Astrocyte of the spinal cord (primary cell): Measurements from ENCODE around the gene PALLD.

Experiments used
- DNase-seq: peaks from one replicate; pipeline ENCODE4 v3.0.0; 2011; ENCODE audit warnings: low read depth, low spot score
- H3K4me3 ChIP-seq: 2 replicates; pipeline ENCODE4 v1.5.1; 2011; ENCODE audit warnings: low read depth, mild to moderate bottlenecking, low read length, moderate library complexity
- CTCF ChIP-seq: IDR thresholded peaks from 2 replicates; pipeline ENCODE4 v1.5.1; 2012; ENCODE audit warnings: low read depth, mild to moderate bottlenecking, low read length, inconsistent platforms
- in situ Hi-C: cut with HindIII; loops from 2 replicates; pipeline ENCODE4 v1.10.0; 2017; ENCODE audit warnings: low sequenced_read_pairs

PALLD gene

DNA sequence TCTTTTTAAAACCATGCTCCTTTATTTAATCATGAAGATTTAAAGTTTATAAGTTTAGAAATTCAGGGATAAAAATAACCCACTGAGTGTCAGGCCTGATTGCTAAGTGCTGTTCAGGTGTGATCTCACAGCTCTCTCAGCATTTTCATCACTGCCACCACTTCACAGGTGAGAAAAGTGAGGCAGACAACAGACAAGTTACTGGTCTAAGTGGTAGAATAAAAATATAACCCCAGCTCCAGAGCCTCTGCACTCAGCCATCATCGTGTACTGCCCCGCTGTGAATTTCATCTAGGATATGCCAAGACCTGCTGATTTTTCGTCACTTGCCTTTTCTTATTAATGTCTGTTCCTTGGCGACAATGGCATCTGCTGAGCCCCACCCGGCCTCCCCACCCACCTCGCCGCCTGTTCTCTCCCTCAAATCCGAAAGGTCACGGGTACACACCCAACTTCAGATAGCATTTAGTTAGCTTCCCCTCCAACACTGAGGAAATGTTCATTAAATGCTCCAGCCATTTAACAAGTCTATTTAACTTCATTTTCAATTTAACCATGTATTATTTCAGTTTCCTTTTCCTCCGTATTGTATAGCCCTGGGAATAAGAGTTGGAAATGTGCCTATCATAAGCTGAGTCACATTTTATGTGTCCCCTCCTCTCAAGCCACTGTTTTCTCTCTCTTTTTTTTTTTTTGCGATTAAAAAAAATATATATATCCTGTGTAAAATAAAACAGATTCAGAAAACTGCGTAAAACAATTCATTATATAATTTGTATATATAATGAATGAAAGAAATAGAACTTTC, 276.7 kb downstream of the PALLD start:
- in situ Hi-C loops: no loop called here
- no peak overlapping the region for H3K4me3 ChIP-seq
- no peak for DNase-seq
- TF ChIP-seq CTCF: no peak

- in situ Hi-C loops: no loop called here
- TF ChIP-seq CTCF: no peak
- no peak for DNase-seq
- H3K4me3 ChIP-seq: no peak overlapping the region
These were observed 279.5 kb downstream of the PALLD start for GRCh38 chr4:168776382-168776781.

DNA sequence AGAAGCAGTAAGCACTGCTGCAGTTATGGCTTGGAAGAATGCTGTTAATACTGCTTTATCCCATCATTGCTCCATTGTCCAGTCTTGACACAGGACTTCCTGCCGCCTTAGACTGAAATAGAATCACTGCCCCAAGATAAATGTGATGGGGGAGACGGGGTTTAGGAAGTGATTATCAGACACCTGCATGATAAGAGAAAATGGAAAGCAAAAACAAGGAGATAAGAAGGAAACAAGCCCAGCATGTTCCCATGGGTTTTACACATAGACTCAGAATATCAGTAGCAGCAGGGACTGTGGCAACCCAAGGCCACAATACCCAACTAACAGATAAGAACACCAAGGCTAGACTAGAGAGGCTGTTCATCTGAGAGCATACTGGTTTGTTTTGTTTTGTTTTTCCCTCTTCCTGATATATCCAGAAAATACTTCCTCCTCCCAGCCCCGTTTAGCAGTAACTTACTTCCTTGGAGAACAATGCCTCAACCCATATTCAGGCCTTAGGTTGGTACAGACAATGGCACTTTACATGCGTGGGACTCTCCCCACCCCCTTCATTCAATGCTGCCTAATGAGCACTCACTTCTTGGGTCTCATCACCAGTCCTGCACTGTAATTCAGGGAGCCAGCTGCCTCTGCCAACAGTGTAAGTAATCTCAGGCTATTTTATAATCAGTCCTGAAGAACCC, 280.6 kb downstream of the PALLD start:
- no peak overlapping the region for H3K4me3 ChIP-seq
- DNase-seq: no peak
- in situ Hi-C loops: no loop called here
- TF ChIP-seq CTCF: no peak

DNA sequence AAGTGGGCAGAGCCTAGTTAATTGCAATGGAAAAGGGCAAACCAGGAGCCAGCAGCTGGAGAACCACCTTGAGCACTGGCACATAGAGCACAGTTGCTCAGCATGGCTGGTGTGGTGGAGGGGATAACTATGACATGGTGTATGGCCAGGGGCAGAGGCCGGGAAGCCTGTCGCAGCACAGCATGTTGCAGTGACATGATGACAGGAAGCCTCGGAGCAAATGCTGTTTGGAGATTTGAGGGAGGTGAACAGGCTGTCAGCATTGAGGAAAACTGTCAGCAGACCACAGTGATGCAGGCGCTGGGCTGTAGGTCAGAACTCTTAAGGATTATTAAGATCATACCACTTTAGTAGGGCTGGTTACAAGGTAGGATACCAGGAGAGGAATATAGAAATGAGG, 284.5 kb downstream of the PALLD start:
- no peak overlapping the region for H3K4me3 ChIP-seq
- TF ChIP-seq CTCF: no peak
- DNase-seq: no peak
- in situ Hi-C loops: no loop called here

- in situ Hi-C loops: no loop called here
- no peak for TF ChIP-seq CTCF
- DNase-seq: no peak
- H3K4me3 ChIP-seq: no peak overlapping the region
These were observed 285.1 kb downstream of the PALLD start for GRCh38 chr4:168781926-168782325.

DNA sequence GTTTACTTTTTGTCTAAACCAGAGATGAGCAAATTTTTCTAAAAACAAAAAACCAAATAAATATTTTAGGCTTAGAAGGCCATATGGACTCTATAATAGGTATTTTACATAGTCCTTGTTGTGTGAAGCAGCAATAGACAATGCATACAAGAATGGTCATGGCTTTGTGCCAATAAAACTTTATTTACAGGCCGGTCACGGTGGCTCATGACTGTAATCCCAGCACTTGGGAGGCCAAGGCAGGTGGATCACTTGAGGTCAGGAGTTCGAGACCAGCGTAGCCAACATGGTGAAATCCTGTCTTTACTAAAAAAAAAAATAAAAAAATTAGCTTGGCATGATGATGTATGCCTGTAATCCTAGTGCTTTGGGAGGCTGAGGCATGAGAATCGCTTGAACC, 285.6 kb downstream of the PALLD start:
- no peak overlapping the region for H3K4me3 ChIP-seq
- in situ Hi-C loops: no loop called here
- no peak for DNase-seq
- no peak for TF ChIP-seq CTCF
